ENCODE results near the gene ZBED4.

ZBED4 gene

GRCh38 chr22:49926916-49927315 lies 73.3 kb downstream of the ZBED4 start:
- Histone ChIP-seq H3K27me3 (ENCODE audit: insufficient read depth, insufficient read length) (peaks cover 13% of the 10 kb centered on the region), H3K36me3 (ENCODE audit: insufficient read depth, insufficient read length, low read length) (peaks cover 21% of the 10 kb centered on the region), H3K9ac (ENCODE audit: insufficient read length, low read depth) (no peak overlapping the region), H3K9me3 (ENCODE audit: insufficient read depth, low read length) (no peaks in the 10 kb centered on the region), H3K4me1 (ENCODE audit: insufficient read depth, insufficient read length) (peaks cover 14% of the 10 kb centered on the region), H3K4me3 (ENCODE audit: insufficient read length, low read depth) (no peak overlapping the region)
- no peak for DNase-seq (ENCODE audit: low read depth, low spot score)
- TF ChIP-seq ZNF274 (IDR thresholded peaks at IDR 0.05; ENCODE audit: low read depth, low read length) = no peak
- no peak for TF ChIP-seq SUZ12 (IDR thresholded peaks at IDR 0.05; ENCODE audit: extremely low read depth, insufficient read depth, insufficient read length)
- TF ChIP-seq YY1 (IDR thresholded peaks at IDR 0.05; ENCODE audit: insufficient read depth, insufficient read length) = no peak

GRCh38 chr22:49927483-49928184 lies 74.0 kb downstream of the ZBED4 start:
- Histone ChIP-seq H3K36me3 (ENCODE audit: insufficient read depth, insufficient read length, low read length) (peaks cover 19% of the 10 kb centered on the region), H3K9ac (ENCODE audit: insufficient read length, low read depth) (no peak overlapping the region), H3K27me3 (ENCODE audit: insufficient read depth, insufficient read length) (peaks cover 13% of the 10 kb centered on the region), H3K4me1 (ENCODE audit: insufficient read depth, insufficient read length) (peaks cover 14% of the 10 kb centered on the region), H3K9me3 (ENCODE audit: insufficient read depth, low read length) (no peaks in the 10 kb centered on the region), H3K4me3 (ENCODE audit: insufficient read length, low read depth) (no peak overlapping the region)
- TF ChIP-seq ZNF274 (IDR thresholded peaks at IDR 0.05; ENCODE audit: low read depth, low read length) (no peak), SUZ12 (IDR thresholded peaks at IDR 0.05; ENCODE audit: extremely low read depth, insufficient read depth, insufficient read length) (no peak), YY1 (IDR thresholded peaks at IDR 0.05; ENCODE audit: insufficient read depth, insufficient read length) (no peak)
- no peak for DNase-seq (ENCODE audit: low read depth, low spot score)

GRCh38 chr22:49928185-49928495 lies 74.5 kb downstream of the ZBED4 start:
- no peak for DNase-seq (ENCODE audit: low read depth, low spot score)
- Histone ChIP-seq H3K4me1 (ENCODE audit: insufficient read depth, insufficient read length) (peaks cover 10% of the 10 kb centered on the region), H3K9ac (ENCODE audit: insufficient read length, low read depth) (no peak overlapping the region), H3K36me3 (ENCODE audit: insufficient read depth, insufficient read length, low read length) (peaks cover 19% of the 10 kb centered on the region), H3K4me3 (ENCODE audit: insufficient read length, low read depth) (no peak overlapping the region), H3K27me3 (ENCODE audit: insufficient read depth, insufficient read length) (peaks cover 13% of the 10 kb centered on the region), H3K9me3 (ENCODE audit: insufficient read depth, low read length) (no peaks in the 10 kb centered on the region)
- no peak for TF ChIP-seq YY1 (IDR thresholded peaks at IDR 0.05; ENCODE audit: insufficient read depth, insufficient read length)
- no peak for TF ChIP-seq ZNF274 (IDR thresholded peaks at IDR 0.05; ENCODE audit: low read depth, low read length)
- TF ChIP-seq SUZ12 (IDR thresholded peaks at IDR 0.05; ENCODE audit: extremely low read depth, insufficient read depth, insufficient read length) = no peak

- Histone ChIP-seq H3K4me3 (ENCODE audit: insufficient read length, low read depth) (no peak overlapping the region), H3K4me1 (ENCODE audit: insufficient read depth, insufficient read length) (peaks cover 9% of the 10 kb centered on the region), H3K36me3 (ENCODE audit: insufficient read depth, insufficient read length, low read length) (peaks cover 19% of the 10 kb centered on the region), H3K9ac (ENCODE audit: insufficient read length, low read depth) (no peak overlapping the region), H3K9me3 (ENCODE audit: insufficient read depth, low read length) (no peaks in the 10 kb centered on the region), H3K27me3 (ENCODE audit: insufficient read depth, insufficient read length) (peaks cover 13% of the 10 kb centered on the region)
- TF ChIP-seq SUZ12 (IDR thresholded peaks at IDR 0.05; ENCODE audit: extremely low read depth, insufficient read depth, insufficient read length) (no peak), ZNF274 (IDR thresholded peaks at IDR 0.05; ENCODE audit: low read depth, low read length) (no peak), YY1 (IDR thresholded peaks at IDR 0.05; ENCODE audit: insufficient read depth, insufficient read length) (no peak)
- no peak for DNase-seq (ENCODE audit: low read depth, low spot score)
Observed at GRCh38 chr22:49928555-49929210, 75.0 kb downstream of the ZBED4 start.

GRCh38 chr22:49929211-49929979 lies 75.8 kb downstream of the ZBED4 start:
- Histone ChIP-seq H3K4me3 (ENCODE audit: insufficient read length, low read depth) (no peak overlapping the region), H3K9me3 (ENCODE audit: insufficient read depth, low read length) (no peaks in the 10 kb centered on the region), H3K9ac (ENCODE audit: insufficient read length, low read depth) (no peak overlapping the region), H3K27me3 (ENCODE audit: insufficient read depth, insufficient read length) (peaks cover 13% of the 10 kb centered on the region), H3K4me1 (ENCODE audit: insufficient read depth, insufficient read length) (peaks cover 9% of the 10 kb centered on the region), H3K36me3 (ENCODE audit: insufficient read depth, insufficient read length, low read length) (peaks cover 14% of the 10 kb centered on the region)
- DNase-seq (ENCODE audit: low read depth, low spot score) = no peak
- TF ChIP-seq ZNF274 (IDR thresholded peaks at IDR 0.05; ENCODE audit: low read depth, low read length) (no peak), SUZ12 (IDR thresholded peaks at IDR 0.05; ENCODE audit: extremely low read depth, insufficient read depth, insufficient read length) (no peak), YY1 (IDR thresholded peaks at IDR 0.05; ENCODE audit: insufficient read depth, insufficient read length) (no peak)

GRCh38 chr22:49929994-49930575 lies 76.4 kb downstream of the ZBED4 start:
- peaks cover 9% of the 10 kb centered on the region for H3K4me1 ChIP-seq (ENCODE audit: insufficient read depth, insufficient read length)

More at GRCh38 chr22:49929994-49930575, 76.4 kb downstream of the ZBED4 start:
- H3K4me3 ChIP-seq (ENCODE audit: insufficient read length, low read depth) = no peak overlapping the region
- TF ChIP-seq ZNF274 (IDR thresholded peaks at IDR 0.05; ENCODE audit: low read depth, low read length) = no peak
- peaks cover 12% of the 10 kb centered on the region for H3K36me3 ChIP-seq (ENCODE audit: insufficient read depth, insufficient read length, low read length)
- H3K9me3 ChIP-seq (ENCODE audit: insufficient read depth, low read length) = no peaks in the 10 kb centered on the region
- no peak for DNase-seq (ENCODE audit: low read depth, low spot score)
- H3K27me3 ChIP-seq (ENCODE audit: insufficient read depth, insufficient read length) = peaks cover 13% of the 10 kb centered on the region
- H3K9ac ChIP-seq (ENCODE audit: insufficient read length, low read depth) = no peak overlapping the region
